ENCODE measurements around the gene GPT2. TPM values are rescaled to one million over a fixed set of nuclear protein-coding genes. Genes with fewer than 3 reads are reported as not detected.

Gene GPT2
- total RNA-seq, 1 donor from 2014 or later = 47.8 TPM

- Mint-ChIP-seq H3K36me3 (peaks cover 5% of the 10 kb centered on the region), H3K9me3 (no peaks in the 10 kb centered on the region), H3K27me3 (no peaks in the 10 kb centered on the region), H3K27ac (no peak overlapping the region), H3K4me3 (no peak overlapping the region), H3K4me1 (ENCODE audit: unreplicated experiment) (no peaks in the 10 kb centered on the region)
- DNase-seq (ENCODE audit: extremely low spot score, unreplicated experiment) = no peak
- TF ChIP-seq CTCF (conservative IDR thresholded peaks at IDR 0.05) = no peak
Measured at GRCh38 chr16:46843898-46844642, 40.1 kb upstream of the GPT2 start.

GRCh38 chr16:46844771-46845170 is 39.4 kb upstream of the GPT2 start:
- TF ChIP-seq CTCF (conservative IDR thresholded peaks at IDR 0.05) = no peak
- Mint-ChIP-seq H3K4me1 (ENCODE audit: unreplicated experiment) (no peaks in the 10 kb centered on the region), H3K27me3 (no peaks in the 10 kb centered on the region), H3K4me3 (no peak overlapping the region), H3K9me3 (no peaks in the 10 kb centered on the region), H3K27ac (no peak overlapping the region), H3K36me3 (peaks cover 5% of the 10 kb centered on the region)
- DNase-seq (ENCODE audit: extremely low spot score, unreplicated experiment) = no peak

- Mint-ChIP-seq H3K27ac (no peak overlapping the region), H3K4me3 (no peak overlapping the region), H3K36me3 (peaks cover 5% of the 10 kb centered on the region), H3K9me3 (no peaks in the 10 kb centered on the region), H3K4me1 (ENCODE audit: unreplicated experiment) (peaks cover 4% of the 10 kb centered on the region), H3K27me3 (no peaks in the 10 kb centered on the region)
- no peak for TF ChIP-seq CTCF (conservative IDR thresholded peaks at IDR 0.05)
- DNase-seq (ENCODE audit: extremely low spot score, unreplicated experiment) = no peak
Measured at GRCh38 chr16:46845952-46846351, 38.2 kb upstream of the GPT2 start.

- TF ChIP-seq CTCF (conservative IDR thresholded peaks at IDR 0.05) = no peak
- H3K27me3 Mint-ChIP-seq = no peaks in the 10 kb centered on the region
- no peak overlapping the region for H3K4me3 Mint-ChIP-seq
- no peaks in the 10 kb centered on the region for H3K9me3 Mint-ChIP-seq
- DNase-seq (ENCODE audit: extremely low spot score, unreplicated experiment) = peak; percentile 37
- peaks cover 23% of the 10 kb centered on the region for H3K4me1 Mint-ChIP-seq (ENCODE audit: unreplicated experiment)
- H3K27ac Mint-ChIP-seq = no peak overlapping the region
- no peaks in the 10 kb centered on the region for H3K36me3 Mint-ChIP-seq
Measured at GRCh38 chr16:46848768-46849764, 35.1 kb upstream of the GPT2 start.

GRCh38 chr16:46850619-46851555 is 33.3 kb upstream of the GPT2 start:
- H3K9me3 Mint-ChIP-seq = no peaks in the 10 kb centered on the region

More at GRCh38 chr16:46850619-46851555, 33.3 kb upstream of the GPT2 start:
- no peaks in the 10 kb centered on the region for H3K36me3 Mint-ChIP-seq
- TF ChIP-seq CTCF (conservative IDR thresholded peaks at IDR 0.05) = no peak
- H3K4me1 Mint-ChIP-seq (ENCODE audit: unreplicated experiment) = peaks cover 35% of the 10 kb centered on the region
- H3K27ac Mint-ChIP-seq = peak overlapping the region; percentile 20
- H3K4me3 Mint-ChIP-seq = no peak overlapping the region
- H3K27me3 Mint-ChIP-seq = no peaks in the 10 kb centered on the region
- DNase-seq (ENCODE audit: extremely low spot score, unreplicated experiment) = no peak

Measured in type B pancreatic cell (in vitro differentiated cells).